Hematopoietic multipotent progenitor cell treated with erythropoietin and hydrocortisone succinate and interleukin-3 and kit ligand, for 8 days (in vitro differentiated cells): Measurements from ENCODE around the gene XIAP.

Source experiments
- DNase-seq: peaks from one replicate; pipeline ENCODE4 v3.0.0-alpha.2; 2015

XIAP gene

DNA sequence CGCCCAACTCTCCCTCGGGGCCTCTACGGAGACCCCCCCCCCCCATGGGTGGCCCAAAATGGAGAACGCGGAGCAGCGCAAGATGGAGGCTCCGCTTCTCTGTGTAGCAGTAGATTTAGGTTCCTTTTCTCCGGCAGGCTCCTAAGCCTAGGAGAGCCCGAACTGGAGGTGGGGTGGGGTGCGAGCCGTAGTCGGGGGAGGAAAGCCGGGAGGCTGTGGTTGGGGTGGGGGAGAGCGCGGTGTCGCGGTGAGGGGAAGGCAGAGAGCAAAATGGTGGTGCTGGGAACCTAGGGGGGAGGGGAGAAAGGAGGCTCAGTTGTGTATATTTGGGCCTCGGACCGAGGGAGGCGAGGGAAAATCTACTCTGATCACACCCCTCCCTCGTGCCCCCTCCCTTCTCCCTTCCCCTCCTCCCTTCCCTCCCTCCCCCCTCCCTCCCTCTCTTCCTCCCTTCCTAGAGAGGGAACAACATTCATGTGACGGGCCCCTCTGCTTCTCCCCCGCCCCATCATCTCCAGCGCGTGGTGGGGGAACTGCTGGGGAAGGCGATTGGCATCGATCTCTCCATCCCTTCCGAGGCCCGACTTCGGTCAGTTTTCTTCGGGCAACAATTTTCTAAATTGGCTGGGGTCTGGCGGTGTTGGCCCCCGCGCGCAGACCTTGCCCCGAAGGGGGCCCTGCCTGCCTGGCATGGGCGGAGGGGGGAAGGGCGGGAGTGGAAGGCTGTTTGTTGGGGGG, 101.6 kb downstream of the XIAP start, which contains the start of gene STAG2:
Gene STAG2 (plus strand): TSS at position 439 of the 738 bp plus-strand sequence. CDS start 60,922 bp downstream, outside the sequence.
- DNase-seq = peak; percentile 87

DNA sequence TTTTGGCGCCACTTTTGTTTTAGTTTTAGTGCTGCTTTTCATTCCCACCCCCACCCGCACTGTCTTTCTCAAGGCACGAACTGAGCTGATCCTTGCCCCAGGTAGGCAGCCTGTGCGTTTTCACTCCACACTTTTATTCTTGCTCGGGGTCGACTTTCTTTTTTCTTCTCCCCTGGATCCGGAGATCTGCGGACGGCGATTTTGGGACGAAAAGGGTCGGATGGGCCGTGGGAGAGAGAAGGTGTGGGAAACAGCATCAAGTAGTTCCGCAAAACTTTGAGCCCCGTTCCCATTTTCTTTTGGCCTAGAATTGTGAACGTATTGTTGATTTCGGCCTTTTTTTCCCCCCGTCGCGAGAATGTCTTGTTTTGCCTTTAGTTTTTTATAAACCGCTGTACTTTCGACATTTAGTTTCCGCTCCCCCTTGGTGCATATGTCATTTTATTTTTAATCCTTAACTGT, 102.2 kb downstream of the XIAP start:
- DNase-seq = peak; percentile 67

DNA sequence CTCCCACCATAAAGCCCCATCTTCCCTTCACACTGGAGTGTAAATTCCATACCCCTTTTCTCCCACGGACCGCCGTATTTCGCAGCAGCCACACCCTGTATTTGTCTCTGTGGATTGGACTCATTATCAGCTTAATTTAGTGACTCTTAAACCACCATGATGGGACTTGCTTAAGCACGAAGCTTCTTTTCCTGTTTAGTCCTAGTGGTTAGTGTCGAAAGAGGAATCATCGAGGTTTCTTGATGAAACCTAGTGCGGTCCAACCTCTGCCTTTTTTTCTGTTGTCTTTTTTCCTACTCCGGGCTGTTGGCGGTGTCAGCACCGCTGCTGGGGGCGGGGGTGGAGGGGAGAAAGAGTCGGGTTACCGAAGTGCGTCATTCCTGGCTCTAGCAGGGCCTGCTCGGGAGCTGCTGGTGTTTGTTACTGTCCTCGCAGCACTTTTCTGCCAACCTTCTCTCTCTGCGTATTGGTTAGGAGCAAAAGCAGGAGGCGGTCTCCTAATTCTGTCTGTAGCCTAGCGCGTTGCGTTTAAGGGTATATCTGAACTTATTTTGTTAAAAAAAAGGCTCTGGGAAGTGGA, 103.0 kb downstream of the XIAP start:
- peak; percentile 90 for DNase-seq
